Measurements from ENCODE around the gene TNN.
A peak's percentile ranks its signal among the peaks of the same experiment; 100 is the strongest.
"Not testable (repeated sequence)": the region's sequence is repeated elsewhere in the genome, so short reads cannot be mapped to it uniquely, and the experiment has no call there.

Gene TNN, protein sequence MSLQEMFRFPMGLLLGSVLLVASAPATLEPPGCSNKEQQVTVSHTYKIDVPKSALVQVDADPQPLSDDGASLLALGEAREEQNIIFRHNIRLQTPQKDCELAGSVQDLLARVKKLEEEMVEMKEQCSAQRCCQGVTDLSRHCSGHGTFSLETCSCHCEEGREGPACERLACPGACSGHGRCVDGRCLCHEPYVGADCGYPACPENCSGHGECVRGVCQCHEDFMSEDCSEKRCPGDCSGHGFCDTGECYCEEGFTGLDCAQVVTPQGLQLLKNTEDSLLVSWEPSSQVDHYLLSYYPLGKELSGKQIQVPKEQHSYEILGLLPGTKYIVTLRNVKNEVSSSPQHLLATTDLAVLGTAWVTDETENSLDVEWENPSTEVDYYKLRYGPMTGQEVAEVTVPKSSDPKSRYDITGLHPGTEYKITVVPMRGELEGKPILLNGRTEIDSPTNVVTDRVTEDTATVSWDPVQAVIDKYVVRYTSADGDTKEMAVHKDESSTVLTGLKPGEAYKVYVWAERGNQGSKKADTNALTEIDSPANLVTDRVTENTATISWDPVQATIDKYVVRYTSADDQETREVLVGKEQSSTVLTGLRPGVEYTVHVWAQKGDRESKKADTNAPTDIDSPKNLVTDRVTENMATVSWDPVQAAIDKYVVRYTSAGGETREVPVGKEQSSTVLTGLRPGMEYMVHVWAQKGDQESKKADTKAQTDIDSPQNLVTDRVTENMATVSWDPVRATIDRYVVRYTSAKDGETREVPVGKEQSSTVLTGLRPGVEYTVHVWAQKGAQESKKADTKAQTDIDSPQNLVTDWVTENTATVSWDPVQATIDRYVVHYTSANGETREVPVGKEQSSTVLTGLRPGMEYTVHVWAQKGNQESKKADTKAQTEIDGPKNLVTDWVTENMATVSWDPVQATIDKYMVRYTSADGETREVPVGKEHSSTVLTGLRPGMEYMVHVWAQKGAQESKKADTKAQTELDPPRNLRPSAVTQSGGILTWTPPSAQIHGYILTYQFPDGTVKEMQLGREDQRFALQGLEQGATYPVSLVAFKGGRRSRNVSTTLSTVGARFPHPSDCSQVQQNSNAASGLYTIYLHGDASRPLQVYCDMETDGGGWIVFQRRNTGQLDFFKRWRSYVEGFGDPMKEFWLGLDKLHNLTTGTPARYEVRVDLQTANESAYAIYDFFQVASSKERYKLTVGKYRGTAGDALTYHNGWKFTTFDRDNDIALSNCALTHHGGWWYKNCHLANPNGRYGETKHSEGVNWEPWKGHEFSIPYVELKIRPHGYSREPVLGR (N-terminal part only)

DNA sequence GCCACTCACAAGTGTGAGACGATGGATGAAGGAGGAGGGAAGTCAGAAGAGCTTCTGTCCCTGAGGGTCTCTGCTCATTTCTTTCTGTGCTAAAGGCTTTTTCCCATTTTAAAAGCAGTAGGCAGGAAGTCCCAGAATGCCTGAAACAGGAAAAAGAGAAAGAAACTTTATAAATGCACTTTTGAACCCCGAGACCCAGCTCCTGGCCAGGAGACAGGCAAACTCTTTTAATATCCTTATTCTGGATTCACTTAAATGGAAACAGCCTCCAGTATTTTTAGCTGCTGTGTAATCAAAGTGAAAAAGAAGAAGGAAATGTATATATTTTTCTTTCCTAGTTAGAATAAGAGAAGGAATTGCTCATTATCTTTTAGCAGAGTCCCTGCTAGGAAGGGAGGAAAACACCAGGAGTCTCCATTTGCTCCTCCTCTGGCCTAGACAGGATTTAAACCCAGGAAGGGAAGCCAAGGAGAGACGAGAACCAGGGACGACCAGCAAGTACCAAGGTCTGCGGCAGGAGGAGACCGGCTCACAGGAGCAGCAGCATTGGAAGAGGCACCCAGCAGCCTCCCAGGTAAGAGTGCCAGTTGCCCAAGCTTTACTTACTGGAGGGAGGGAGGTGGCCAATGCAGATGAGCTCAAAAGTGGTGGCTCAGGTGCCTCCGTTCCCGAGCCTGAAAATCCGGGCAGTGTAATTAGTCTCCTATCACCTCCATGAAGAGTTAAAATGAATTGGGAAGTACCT lies at the start of gene TNN:
Gene TNN, plus strand, starts transcription at position 472 of the 745 bp plus-strand sequence. CDS start 9,586 bp downstream, outside the sequence.
- DNase-seq, result no peak

DNA sequence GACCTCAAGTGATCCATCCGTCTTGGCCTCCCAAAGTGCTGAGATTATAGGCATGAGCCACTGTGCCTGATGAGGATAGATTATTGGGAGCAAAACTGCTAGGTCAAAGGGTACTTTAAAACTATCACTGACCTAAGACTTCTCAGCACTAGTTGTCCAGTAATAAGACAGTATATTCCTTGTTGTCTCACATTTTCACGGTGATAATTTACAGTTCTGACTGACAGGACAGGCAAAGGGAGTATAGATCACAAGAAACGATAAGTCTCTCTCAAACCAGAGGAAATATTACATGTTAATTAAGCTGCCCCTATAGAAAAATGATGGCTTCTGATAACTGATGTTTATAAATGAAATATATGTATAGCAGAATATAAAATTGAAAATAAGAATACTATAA lies 48.1 kb upstream of the TNN start:
- no peak for DNase-seq

DNA sequence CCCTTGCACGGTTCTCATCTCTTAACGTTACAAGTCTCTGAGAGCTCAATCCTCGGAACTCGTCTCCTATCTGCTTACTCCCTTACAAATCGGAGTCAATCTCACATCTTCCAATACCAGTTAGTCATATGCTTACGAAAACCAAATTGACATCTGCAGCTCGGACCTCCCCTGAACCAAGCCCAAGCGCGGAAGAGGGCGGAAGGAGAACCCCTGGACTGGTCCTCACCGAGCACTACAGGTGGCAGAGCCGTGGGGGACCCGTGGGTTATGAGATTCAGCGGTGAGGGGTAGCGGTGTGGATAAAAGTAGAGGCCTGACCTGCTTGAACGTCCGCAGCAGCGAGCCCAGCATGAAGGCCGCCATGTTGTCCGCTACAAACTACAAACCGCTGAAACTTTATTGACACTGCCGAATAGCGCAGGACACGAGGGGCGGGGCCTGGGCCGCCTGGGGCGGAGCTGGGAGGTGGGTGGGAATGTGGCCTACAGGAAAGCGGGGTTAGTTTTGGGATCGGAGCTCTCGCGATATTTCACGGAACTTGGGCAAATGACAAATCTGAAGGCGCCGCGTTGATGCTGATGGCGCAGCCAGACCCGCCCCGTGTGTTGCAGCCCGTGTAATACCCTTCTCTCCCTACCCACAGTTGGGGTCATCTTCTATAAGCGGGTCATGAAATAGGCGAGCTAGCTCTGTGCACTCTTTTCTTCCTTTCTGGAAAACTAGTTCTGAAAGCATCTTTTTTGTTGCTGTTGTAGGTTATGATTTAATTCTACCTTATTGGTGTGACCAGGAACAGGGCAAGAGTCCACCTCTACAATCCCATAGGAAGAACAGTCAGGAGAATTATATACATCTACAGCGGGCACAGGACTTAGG lies 44.4 kb upstream of the TNN start, which contains the start of gene MRPS14:
Gene MRPS14, minus strand, starts transcription at position 383 of the 879 bp plus-strand sequence. Its CDS starts 17 bp downstream, at position 366.
- peak; percentile 99 for DNase-seq

DNA sequence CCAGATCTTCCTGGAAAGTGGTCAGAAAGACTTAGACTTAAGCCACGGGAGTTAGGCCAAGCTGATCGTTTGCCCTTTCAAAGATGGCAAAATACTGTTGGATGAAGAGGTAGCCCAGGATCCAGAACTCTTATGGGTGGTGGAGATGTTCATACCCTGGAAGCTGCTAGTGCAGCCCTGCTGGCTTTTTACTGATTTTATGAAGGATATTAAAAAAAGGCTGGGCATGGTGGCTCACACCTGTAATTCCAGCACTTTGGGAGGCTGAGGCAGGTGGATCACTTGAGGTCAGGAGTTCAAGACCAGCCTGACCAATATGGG lies 43.8 kb upstream of the TNN start:
- DNase-seq, result not testable (repeated sequence)

DNA sequence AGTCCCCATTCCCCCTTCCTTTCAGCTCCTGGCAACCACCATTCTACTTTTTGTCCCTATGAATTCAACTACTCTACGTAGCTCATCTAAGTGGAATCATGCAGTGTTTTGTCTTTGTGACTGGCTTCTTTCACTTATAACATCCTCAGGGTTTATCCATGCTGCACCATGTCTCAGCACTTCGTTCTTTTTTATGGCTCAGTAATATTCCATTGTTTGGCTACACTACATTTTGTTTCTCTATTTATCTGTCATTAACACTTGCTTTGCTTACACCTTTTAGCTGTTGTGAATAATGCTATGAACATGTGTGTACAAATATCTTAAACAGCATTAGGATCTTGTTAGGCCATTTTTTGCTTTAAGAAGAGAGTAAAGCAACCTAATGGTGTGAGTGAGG lies 42.9 kb upstream of the TNN start:
- no peak for DNase-seq

DNA sequence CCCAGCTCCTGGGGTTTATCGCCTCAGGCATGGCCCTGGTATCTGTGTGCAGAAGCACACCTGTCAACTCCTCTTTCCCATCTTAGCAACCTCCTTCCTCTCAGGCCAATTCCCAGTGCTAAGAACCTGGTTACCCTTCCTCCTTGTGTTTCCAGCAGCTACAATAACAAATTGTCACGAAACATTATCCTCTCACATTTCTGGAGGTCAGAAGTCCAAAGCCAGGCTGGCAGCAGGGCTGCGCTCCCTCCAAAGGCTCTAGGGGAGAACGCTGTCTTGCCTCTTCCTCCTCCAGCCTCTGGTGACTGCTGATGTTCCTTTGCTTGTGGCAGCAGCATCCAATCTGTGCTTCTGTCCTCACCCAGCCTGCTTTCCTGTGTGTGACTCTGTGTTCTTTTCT lies 33.7 kb upstream of the TNN start:
- no peak for DNase-seq

DNA sequence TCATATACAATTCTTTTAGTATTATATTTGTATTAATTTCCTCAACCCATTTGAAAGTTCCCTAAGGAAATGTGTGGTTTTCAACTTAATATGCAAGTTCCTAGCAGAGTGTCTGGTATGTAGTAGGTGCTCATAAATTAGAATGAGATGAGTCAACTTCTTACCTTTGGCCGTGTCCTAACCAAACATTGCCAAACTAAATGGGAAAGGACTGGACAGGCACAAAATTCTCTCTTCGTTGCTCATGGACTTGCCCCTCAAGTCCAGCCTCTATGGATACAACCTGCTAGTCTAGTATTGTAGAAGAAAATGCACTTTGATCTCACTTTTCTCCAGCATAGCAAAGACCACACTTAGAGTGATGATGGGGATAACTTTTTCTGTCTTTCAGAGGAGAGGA lies 32.9 kb upstream of the TNN start:
- no peak for DNase-seq

DNA sequence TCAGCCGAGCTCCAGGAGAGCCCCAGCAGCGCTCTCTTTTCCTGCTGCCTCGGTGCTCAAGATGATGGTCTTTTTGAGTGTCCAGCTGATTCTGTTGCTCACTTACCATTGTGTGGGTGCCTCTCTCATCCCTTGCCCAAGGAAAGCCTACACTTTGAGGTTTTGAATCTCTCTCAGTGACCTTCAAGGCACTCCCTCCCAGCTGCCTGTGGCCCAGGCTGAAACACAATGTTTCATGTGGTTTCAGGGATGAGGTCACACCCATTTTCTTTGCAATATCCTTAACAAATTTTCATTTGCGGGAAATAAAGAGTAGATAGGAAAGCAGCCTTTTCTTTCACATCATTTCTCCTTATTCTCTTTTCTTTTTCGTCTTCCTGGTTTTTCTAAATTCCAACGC lies 31.8 kb upstream of the TNN start:
- DNase-seq, result no peak

DNA sequence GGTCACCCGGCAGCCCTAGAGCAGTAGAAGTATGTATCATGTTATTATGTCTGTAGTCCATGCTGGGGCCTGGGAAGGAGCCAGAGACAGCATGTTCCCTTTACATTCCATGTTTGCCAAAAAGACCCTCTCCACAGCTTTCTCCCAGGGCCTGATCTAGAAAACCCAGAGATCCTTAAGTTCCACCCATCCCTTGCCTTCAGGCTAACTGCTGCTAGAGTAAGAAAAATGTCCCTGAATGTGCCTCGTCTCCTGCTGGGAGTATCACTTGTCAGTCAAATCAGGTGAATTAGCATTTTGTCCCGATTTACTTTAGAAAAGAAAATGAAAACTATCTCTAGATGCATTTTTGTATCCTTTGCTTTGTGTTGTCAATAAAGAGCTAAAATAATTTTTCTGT lies 31.2 kb upstream of the TNN start:
- no peak for DNase-seq

DNA sequence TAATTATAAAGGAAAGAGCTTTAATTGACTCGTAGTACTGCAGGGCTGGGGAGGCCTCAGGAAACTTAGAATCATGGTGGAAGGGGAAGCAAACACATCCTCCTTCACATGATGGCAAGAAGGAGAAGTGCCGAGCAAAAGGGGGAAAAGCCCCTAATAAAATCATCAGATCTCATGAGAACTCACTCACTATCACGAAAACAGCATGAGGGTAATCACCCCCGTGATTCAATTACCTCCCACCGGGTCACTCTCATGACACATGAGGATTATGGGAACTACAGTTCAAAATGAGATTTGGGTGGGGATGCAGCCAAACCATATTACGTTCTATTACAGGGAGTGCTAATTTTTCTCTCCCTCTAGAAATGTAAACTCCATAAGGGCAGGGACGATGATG lies 30.2 kb upstream of the TNN start:
- DNase-seq, result no peak

DNA sequence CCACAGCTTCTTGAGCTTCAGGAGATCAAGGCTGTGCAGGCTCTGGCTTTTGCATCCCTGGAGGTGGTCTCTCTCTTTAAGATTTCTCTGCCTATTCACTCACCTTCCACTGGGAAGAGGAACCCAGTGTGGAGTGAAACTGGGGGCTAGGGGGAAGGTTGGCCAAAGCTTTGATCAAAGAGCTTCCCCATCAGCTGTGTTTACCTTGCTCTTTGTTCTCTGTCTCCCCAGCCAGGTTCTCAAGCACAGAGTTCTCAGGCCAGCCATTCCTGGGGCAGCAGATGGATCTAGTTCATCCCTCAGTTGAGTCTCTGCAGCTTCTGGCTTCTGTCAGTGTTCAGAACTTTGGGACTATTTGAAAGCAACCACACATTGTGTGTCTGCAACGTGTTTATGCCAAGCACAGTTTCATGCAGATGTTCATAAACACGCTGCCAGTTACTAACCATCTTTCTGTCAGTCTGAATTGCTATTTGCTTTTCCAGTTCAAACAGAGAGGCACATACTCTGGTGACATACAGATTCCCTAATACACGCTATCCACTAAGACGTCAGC lies 27.2 kb upstream of the TNN start:
- DNase-seq, result peak; percentile 68

DNA sequence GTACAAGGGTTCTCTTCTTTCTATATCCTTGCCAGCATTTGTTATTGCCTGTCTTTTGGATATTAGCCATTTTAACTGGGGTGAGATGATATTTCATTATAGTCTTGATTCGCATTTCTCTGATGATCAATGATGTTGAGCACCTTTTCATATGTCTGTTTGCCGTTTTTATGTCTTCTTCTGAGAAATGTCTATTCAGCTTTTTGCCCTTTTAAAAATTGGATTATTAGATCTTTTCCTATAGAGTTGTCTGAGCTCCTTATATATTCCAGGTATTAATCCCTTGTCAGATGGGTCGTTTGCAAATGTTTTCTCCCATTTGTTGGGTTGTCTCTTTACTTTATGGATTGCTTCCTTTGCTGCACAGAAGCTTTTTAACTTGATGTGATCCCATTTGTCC lies 25.0 kb upstream of the TNN start:
- no peak for DNase-seq

DNA sequence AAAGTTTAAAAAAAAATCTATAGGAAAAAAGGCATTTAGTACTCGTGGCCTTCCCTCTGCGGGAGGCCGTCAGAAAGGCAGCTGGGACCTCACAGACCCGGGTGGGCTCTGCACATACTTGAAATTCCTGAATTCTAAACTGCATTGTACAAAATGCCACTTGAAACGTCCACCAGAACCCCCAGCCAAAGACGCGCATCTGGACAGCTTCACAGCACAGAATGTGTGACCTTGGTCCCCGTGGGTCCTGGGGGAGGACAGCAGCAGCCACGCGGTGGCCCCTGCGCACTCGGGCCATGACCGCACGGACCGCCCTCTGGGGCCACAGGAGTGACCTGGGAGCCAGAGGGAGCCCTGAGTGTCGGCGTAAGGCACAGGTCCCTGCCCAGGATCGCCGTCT lies 23.8 kb upstream of the TNN start:
- DNase-seq, result no peak

DNA sequence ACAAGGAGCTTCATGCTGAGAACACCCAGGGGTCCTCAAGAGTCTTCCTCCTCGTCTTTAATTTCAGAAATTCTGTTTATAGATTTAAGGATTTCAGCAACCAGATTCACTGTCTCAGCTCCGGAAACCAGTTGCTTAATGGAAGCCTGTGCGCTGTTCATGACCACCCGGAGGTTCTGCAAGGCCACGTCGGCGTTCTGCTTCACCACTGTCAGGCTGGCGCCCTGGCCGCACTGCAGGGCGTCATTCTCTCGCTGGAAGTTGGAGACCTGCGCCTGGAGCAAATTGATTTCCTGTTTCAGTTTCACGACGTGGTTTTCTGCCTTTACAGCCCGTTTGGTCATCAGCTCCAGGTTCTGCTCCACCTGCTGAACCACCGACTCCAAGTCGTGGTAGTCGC lies 23.0 kb upstream of the TNN start:
- DNase-seq, result not testable (repeated sequence)

DNA sequence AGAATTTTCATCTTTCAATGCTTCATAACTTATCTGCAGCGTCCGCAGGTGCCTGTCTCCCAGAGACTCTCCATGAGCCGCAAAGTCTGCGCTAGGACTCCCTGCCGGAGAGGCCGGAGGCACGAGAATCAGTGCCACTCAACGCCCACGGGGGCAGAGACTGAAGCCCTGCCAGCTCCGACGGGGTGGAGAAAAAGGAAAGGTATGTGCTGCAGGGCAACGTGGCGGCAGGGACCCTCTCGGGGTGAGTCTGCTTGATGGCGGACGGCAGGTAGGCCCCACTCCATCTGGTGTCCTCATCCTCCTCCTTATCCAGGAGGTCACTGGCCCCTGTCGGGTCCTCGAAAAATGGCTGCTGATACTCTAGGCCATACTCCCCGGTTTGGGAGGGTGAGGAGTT lies 22.5 kb upstream of the TNN start:
- DNase-seq, result no peak

DNA sequence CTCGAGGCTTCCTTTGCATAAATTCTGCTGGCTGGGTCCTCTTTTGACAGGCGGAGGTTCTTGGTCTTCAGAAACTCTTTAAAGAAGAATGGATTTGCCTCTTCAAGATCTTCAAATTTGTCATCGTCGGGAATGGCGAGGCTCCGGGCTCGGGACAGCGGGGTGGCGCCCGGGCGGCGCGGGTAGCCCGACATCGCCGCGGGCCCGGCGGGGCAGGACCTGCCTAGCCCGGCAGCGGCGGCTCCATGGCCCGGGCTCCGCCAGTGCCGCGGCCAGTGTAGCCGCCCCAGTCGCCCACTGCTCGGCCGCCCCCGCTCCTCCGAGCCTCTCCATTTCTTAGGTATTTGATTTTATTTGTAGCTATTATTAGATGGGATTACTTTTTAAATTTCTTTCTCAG lies 22.1 kb upstream of the TNN start:
- no peak for DNase-seq

DNA sequence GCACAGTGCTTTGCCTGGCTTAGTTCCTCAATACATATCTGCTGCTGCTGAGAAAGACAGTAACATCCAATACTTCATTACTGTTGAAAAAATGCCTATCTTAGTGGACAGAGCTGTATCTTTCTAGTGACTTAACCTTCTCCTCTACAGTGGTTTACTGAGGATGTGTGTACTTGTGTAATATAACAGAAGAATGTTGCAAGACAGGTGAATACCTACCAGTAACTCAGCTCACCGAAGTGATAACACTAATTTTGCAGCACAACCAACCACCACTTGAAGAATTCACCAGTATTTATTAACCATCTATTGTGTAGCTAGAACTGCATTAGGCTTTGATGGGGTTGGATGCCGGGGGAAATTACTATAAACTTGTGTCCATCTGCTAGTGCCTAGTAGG lies 16.6 kb upstream of the TNN start:
- DNase-seq, result no peak

DNA sequence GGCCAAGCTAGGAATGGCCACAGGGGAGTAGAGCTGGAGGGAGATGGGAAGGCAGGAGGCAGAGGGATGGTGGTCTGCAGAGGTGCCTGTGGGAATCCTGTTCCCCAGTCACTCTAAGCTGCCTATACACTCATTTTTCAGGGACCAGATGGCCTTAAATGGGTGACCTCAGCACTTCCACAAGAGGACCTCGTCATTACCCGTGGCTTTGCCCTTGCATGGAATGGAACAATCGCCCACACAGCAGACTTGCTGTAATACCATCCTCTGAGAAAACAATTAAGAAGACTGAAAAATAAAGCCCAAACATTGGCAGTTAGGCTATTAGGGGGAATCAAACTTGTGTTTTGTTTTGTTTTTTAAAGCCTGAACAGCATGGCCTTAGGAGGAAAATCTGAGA lies 12.9 kb upstream of the TNN start:
- DNase-seq, result no peak

DNA sequence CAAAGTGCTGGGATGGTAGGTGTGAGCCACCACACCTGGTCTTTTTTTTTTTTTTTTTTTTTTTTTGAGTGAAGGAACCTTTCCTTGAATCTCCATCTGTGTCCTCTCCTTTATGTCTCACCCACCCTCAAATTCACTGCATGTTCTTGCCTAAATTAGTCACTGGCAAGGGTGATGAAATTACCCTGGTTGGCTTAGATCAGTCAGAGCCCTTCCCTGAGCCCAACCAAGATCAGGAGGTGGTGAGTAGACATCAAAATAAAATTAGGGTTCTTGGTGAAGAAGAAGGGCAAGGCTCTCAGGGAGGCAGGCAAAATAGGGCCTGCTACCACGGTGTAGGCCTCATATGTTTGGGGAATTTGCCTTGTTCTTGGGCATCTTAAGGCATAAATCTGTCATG lies 5.3 kb upstream of the TNN start:
- DNase-seq, result no peak

DNA sequence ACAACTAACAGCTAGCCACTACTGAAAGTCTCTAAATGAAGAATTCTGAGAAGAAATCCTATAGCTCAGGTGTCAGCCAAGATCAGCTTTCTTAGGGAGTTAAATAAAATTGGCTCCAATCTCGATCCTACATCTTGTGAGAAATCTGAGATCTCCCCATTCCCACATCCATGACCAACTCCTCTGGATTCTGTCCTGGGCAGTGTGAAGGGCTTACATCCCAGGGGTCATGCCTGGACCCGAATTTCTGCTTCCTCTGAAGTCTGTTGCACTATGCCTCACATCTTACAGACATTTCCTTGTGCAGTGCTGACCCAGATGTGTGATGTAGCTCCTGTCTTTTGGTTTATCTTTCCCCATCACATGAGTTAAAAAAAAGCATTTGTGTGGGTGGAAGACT lies 4.8 kb upstream of the TNN start:
- no peak for DNase-seq

DNA sequence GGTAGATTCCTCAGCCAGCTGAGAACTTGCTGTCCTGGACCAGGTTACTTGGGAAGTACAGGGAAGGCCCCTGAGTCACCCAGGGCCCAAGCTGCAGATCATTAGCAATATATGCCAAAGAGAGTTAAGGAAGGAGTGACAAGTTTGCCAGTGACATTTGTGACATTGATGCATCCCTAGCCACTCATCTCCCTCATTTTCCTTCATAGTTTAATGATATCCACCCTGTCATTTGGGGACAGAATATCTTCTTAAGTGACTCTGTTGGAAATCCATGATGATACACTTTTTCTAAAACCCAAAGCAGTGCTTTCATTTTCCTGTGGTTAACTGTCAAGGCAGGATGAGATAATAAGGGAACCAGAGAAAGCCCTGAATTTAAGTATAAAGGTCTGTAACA lies 3.2 kb downstream of the TNN start:
- DNase-seq, result no peak
